ENCODE data around the gene CDC26. TPM values are rescaled to one million over a fixed set of nuclear protein-coding genes. Genes with fewer than 3 reads are reported as not detected.
A peak's percentile ranks its signal among the peaks of the same experiment; 100 is the strongest.

Gene CDC26
- total RNA-seq, 1 donor from 2014 or later: 29.5 TPM

- H3K9me3 ChIP-seq: no peaks in the 10 kb centered on the region
- H3K27me3 ChIP-seq: no peaks in the 10 kb centered on the region
- ATAC-seq (no peak), DNase-seq (no peak)
- H3K27ac ChIP-seq: no peak overlapping the region
- TF ChIP-seq, protein P1, sequence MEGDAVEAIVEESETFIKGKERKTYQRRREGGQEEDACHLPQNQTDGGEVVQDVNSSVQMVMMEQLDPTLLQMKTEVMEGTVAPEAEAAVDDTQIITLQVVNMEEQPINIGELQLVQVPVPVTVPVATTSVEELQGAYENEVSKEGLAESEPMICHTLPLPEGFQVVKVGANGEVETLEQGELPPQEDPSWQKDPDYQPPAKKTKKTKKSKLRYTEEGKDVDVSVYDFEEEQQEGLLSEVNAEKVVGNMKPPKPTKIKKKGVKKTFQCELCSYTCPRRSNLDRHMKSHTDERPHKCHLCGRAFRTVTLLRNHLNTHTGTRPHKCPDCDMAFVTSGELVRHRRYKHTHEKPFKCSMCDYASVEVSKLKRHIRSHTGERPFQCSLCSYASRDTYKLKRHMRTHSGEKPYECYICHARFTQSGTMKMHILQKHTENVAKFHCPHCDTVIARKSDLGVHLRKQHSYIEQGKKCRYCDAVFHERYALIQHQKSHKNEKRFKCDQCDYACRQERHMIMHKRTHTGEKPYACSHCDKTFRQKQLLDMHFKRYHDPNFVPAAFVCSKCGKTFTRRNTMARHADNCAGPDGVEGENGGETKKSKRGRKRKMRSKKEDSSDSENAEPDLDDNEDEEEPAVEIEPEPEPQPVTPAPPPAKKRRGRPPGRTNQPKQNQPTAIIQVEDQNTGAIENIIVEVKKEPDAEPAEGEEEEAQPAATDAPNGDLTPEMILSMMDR (IDR thresholded peaks at IDR 0.05): no peak
- no peak overlapping the region for H3K4me3 ChIP-seq
- H3K4me1 ChIP-seq: peaks cover 4% of the 10 kb centered on the region
- intact Hi-C loops (cut with DNase I): loop anchor here (10.0 kb wide), 1 partner anchor 325 kb away; no protein-coding TSS in a partner anchor
- H3K36me3 ChIP-seq: peaks cover 72% of the 10 kb centered on the region
Observed at GRCh38 chr9:113269871-113270270, 5.5 kb downstream of the CDC26 start.

DNA sequence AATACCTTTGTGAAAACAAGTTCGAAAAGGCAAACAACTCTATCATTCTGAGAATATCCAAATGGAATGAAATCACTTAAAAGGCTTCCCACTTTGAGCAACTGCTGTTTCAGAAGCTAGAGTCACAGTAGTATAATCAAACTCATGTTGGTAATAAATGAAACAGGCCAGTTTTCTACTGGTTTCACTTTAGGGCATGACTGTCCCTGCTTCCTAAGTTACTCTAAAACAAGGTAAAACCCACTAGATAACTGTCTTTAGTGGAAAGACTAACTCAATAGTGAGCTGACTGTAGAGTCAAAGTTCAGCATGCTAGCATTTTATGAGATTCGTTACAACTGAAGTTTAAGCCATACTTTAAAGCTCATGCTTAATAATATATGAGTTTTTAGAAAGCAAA is 6.0 kb downstream of the CDC26 start:
- Histone ChIP-seq H3K4me3 (no peak overlapping the region), H3K27ac (no peak overlapping the region), H3K27me3 (no peaks in the 10 kb centered on the region), H3K36me3 (peaks cover 72% of the 10 kb centered on the region), H3K9me3 (no peaks in the 10 kb centered on the region), H3K4me1 (peaks cover 4% of the 10 kb centered on the region)
- TF ChIP-seq, protein P1 (IDR thresholded peaks at IDR 0.05): no peak
- DNase-seq: no peak
- ATAC-seq: no peak
- intact Hi-C loops (cut with DNase I): no loop called here

DNA sequence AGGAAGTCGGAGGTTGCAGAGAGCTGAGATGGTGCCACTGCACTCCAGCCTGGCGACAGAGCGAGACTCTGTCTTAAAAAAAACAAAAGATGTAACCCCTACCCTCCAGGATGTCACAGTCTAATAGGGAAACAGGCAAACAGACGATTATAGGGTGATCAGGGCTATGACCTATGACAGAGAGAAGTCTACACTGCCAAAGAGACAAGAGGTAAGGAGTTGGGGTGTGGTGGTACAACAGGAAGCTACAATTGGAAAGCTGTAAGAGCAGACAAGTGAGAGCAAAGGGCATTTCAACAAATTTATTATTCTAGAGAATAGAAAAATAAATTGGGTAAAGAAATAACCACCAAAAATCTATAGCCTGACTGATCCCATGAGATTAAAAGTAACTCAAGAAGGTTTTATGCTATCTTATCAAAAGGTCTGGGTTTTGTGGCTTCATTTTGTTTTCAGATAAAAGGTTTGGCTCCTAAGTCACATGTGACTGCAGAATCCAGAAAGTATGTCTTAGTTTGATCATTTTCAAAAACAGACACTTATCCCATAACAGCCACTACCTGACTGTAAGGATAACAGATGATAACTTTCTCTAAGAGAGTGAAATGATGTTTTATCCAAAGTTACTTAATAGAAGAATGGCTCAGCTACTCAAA is 7.3 kb downstream of the CDC26 start:
- H3K9me3 ChIP-seq: no peaks in the 10 kb centered on the region
- intact Hi-C loops (cut with DNase I): no loop called here
- peaks cover 67% of the 10 kb centered on the region for H3K36me3 ChIP-seq
- no peak for DNase-seq
- peak; percentile 39 for ATAC-seq
- TF ChIP-seq, protein P1 (IDR thresholded peaks at IDR 0.05): no peak
- no peaks in the 10 kb centered on the region for H3K4me1 ChIP-seq
- no peak overlapping the region for H3K27ac ChIP-seq
- H3K27me3 ChIP-seq: no peaks in the 10 kb centered on the region
- H3K4me3 ChIP-seq: no peak overlapping the region

- H3K27me3 ChIP-seq: no peaks in the 10 kb centered on the region
- intact Hi-C loops (cut with DNase I): no loop called here
- no peak for DNase-seq
- no peak overlapping the region for H3K4me3 ChIP-seq
- no peak for ATAC-seq
- no peaks in the 10 kb centered on the region for H3K4me1 ChIP-seq
- H3K9me3 ChIP-seq: no peaks in the 10 kb centered on the region
- peaks cover 64% of the 10 kb centered on the region for H3K36me3 ChIP-seq
- H3K27ac ChIP-seq: no peak overlapping the region
- TF ChIP-seq, protein P1 (IDR thresholded peaks at IDR 0.05): no peak
Observed at GRCh38 chr9:113266174-113266573, 9.2 kb downstream of the CDC26 start.

DNA sequence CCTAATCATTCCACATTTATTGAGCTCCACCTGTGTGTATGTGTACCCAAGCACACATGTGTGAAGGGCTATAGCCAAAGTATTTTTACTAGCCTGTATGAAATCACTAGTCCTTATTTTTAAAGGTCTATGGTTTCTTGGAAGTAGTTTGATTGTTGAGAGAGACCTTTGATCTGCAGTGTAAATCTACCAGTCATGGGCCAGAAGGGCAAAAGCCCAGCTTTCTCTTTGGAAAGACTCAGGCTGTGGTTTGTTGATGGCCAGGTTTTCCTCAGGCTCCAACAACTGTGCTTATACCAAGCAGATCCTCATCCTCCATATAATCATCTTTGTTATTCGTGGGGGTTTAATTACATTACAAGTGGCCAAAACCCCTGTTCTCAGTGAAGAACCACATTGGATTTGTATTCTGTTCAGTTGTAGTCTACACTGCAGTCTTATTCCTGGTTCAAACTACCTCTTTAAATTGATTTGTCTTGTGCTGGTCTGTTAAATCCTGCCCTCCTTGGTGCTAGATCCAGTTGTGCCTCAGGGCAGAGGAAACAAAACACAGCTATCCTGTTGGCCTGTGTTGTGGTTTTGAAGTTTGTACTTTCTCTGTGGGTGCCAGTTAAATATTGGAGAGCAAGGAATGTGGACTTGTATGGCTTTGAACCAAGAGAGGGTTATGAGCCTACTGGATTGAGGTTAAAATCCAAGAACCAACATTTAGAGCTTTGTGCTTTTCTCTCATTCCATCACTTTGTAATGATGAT is 13.3 kb downstream of the CDC26 start:
- Histone ChIP-seq H3K36me3 (peaks cover 64% of the 10 kb centered on the region), H3K4me3 (no peak overlapping the region), H3K27me3 (no peaks in the 10 kb centered on the region), H3K9me3 (no peaks in the 10 kb centered on the region), H3K27ac (no peak overlapping the region), H3K4me1 (no peaks in the 10 kb centered on the region)
- TF ChIP-seq, protein P1 (IDR thresholded peaks at IDR 0.05): no peak
- DNase-seq: no peak
- no peak for ATAC-seq
- intact Hi-C loops (cut with DNase I): no loop called here

Data from upper lobe of right lung (tissue), 1 donor.